HG03108 (cell line): ENCODE data around the gene TADA2B.

Experiments
- ATAC-seq: cut with Tn5 transposase; IDR thresholded peaks from one replicate; pipeline ENCODE4 v1.9.1; 2021; ENCODE audit warnings: moderate library complexity; ENCODE audit not compliant: unreplicated experiment

Gene TADA2B

DNA sequence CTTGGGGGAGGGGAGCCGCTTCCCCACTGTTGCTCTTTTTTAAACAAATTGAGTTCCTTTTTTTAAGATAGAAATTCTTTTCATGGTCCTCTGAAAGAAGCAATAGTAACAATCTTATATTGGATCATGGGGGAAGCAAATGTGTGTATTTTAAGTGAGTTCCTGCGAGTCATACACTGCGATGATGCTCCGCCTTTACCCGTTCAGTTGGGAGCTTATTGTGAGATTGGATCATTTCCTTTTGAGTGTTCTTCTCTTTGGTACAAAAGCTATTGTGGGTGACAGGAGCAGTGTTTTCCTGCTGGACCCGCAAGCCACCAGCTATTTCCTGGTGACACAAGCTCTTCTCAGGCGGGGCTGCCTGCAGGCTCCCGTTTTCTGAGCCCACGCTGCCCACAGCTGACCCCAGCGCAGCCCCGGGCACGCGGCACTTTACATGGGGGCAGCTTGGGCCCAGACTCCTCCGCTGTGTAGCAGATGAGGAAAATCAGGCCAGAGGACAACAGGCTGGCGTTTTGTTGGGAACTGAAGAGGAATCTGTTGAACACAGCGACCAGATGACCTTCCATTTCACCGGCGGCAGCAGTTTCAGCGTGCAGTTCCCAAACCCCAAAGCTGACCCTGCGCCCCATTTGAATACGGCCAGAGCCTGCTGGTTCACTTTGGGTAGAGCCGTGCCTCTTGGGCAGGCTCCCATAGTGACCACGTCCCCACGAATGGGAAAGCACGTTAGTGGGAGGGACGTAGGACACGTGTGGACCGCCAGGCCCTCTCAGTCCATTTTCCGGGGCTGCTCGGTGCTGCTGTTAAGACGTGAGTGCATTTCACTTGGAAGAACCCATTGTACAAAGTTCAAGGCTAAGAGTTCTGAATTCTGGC is 12.2 kb downstream of the TADA2B start:
- no peak for ATAC-seq

DNA sequence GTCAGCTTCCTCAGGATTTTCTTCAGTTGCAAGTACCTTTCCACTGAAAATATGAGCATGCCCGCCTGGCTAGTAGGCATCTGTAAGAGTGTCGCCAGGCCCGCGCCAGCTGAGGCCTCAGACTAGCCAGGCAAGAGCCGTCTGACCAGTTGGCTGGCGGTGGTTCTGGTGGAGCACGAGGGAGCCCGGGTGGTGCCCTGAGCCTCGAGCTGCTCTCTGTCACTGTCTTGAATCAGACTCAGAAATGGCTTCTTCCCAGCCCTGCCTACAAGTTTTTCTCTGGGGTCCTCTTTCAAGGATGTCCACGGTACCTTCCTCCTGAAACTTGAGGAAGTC is 12.8 kb downstream of the TADA2B start:
- ATAC-seq: no peak

DNA sequence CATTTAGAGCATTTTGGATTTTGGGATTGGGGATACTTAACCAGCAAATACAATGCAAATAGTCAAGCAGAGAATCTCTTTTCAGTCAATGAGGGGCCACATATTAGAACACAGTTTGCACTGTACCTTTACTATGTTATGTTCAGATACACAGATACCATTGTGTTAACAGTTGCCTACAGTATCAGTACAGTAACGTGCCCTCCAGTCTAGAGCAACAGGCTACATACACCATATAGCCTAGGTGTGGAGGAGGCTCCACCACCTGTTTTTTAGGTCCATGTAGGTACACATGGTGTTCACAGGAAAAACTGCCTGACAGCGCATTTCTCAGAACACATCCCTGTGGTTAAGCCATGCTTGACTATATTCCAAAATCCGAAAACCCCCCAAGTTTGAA is 15.6 kb downstream of the TADA2B start:
- no peak for ATAC-seq

DNA sequence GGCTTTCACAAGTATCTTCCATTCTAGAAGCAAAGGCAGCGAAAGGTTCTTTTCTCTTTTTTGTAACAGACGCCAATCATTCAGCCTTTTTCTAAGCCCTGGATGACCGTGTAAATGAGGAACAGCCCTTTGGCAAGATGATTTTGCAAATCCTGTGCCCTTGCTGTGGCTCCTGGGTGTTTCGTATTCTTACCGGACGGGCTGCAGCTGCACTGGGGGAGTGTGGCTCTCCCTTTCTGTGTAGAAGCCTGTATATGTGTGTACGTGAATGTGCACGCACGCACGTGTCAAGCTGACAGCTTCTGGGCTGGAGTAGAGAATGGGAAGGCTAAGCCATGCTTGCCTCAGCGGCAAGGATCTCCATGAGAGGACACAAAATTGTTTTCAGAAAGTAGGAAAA is 16.5 kb downstream of the TADA2B start:
- ATAC-seq: no peak

DNA sequence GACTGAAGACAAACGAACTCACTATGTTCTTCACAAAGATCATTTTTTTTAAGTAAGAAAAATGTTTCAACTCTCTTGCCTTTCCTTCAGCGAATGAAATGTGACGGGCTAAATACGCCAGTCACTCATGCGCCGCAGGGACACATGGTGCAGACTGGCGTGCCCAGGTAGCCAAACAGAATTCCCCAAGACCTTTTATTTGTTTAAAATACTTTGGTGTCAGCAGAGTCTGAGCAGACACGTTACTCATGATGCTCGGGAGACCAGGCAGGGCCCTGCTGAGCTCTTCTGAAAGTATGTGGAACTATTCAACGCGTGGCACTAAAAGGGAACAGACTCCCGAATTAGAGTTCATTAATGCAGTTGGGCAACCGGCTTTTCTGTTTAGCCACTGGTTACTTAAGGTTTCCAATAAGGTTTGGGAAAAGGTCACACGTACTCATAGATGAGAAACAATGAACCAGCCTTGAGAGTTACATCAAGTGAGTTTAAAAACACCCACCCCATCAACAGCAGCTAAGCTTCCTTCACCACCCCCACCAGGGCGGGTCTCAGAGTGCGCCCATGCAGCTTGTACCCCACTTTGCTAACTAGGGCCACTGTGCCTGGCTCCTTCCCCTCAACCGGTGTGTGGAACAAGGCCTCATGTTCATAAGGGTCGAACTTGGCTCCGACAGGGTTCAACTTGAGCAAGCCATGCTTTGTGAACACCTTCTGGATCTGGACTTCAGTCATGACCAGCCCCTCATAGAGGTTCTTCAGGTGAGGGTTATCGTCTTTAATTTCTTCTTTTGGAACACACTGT is 17.4 kb downstream of the TADA2B start:
- no peak for ATAC-seq

DNA sequence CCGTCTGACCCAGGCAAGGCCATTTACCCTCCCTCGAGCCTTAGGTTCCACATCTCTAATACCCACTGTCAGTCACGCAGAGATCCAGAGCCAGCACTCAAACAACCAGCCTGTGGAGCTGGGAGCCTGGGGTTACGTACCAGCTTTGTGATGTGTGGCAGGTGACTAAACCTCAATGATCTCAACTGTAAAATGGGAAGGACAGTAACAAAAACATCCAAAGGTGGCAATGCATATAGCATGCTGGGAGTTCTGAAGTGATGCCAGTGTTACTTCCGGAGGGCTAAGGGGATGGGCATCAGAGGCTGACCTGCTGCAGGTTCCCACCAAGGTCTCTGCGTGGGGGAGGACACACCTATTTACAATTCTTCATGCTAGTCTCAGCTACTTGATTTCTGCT is 18.6 kb downstream of the TADA2B start:
- no peak for ATAC-seq

DNA sequence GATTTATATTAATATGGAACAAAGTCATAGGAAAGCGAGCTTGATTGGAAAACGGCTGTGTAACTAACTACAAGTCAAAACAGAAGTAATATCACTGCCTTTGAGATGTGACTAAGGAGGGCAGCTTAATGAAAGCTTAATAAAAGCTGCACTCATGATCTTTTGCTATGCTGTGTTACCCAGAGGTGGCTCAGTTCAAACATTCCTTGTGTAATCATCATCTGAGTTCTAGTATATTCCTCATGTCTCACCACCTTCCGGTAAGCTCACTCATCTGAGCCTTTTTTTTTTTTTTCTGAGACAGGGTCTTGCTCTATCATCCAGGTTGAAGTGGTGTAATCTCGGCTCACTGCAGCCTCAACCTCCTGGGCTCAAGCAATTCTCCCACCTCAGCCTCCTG is 19.6 kb downstream of the TADA2B start:
- ATAC-seq: no peak

DNA sequence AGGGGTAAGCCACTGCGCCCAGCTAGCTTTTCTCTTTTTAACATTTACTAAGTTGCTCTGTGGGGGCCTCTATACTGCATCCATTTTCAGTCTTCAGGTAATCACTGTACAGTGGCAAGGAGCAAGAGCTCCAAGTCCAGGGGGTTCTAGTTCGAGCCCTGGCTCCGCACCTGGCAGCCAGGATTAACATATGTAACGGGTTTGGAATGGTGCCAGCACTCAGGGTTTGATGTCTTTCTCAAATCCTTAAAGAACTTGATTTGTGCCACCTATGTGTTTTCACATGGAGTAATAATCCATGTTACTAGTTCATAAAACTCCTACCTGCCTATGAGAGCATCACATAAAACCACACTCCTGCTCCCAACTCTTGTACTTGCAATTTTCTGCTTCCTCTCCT is 20.2 kb downstream of the TADA2B start:
- ATAC-seq: no peak

DNA sequence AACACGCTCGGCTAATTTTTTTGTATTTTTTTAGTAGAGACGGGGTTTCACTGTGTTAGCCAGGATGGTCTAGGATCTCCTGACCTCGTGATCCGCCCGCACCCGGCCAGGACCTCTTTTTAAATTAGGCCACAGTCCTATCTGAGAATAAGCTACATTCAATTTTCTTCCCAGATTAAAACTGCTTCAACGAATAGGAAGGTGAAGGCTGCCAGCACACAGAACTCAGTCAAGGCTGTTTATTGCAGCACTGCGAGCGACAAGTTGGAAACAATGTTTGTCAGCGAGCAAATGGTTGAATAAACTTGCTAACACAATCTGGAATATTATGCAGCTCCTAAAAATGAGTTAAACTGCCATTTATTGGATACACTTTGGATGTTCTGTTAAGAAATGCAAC is 22.8 kb downstream of the TADA2B start:
- ATAC-seq: no peak

DNA sequence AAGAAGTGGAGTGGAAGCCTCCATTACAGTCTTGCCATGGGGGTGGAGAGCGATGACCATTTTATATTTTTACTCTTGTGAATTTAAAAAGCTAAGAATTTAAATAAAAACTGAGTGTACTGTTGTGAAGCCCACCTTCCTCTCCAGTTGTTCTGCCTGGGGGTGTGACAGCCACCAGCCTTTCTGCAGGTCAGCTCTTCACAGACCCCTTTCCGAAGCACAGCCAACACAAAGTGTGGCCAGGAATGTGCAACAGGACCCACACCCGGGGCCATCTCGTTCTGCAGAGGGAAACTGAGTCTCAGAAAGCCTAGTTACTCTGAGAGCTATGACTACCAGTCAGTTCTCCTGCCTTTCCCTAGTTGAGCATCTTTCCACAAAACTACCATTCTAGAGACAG is 23.3 kb downstream of the TADA2B start:
- no peak for ATAC-seq

DNA sequence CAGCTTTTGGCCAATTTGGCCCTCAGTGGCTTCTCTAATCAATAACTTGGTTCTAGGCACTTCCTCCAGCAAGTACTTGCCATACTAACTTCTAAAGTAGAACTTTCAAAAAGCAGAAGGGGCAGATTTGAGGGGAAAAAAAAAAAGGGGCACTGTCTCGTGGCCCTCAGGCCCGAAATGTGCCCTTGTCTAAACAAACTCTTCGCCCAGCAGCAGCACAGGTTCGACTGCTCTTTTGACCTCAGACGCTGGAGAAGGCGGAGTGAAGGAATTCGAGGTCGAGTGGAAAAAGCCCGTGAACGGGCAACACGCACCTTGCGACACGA is 23.9 kb downstream of the TADA2B start:
- ATAC-seq: no peak

DNA sequence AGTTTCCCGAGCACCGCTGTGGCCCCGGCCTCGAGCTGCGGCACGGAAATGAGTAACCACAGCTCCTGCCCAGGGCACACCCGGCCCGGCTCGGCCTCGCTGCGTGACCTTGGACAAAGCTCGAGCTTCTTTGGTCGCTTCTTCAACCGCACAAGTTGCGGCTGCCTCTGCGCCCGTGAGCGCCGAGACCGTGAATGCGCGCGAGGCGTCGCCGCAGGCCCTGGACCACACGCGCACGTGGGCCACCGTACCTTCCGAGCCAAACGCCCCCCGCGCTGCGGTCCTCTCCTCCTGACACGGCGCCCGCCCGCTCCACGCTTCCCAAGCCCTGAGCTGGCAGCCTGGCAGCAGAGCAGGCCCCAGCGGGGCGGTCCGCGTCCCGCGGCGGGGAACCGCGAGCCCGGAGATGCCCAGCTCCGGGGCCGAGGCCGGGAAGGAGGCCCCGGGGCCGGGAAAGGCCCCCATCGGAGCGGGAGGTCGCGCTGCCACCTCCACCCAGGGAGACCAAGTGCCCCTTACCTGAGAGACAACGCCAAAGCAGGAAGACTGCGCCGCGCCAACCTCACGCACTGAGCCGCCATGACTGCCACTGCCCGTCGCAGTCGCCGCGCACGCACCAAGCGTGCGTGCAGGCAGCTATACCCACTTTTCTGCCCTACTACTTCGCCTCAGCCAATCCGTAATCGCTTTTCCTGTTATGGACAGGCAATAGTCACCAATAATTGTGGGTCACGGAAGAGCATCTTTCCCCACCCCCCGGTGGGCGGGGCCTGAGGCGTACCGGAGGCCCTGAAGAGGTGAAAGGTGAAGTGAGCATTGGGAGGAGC is 24.5 kb downstream of the TADA2B start, which contains the start of gene GRPEL1:
Gene GRPEL1, minus strand, starts transcription at position 613 of the 827 bp plus-strand sequence. Its CDS starts 32 bp downstream, at position 581.
- ATAC-seq: peak; percentile 88

DNA sequence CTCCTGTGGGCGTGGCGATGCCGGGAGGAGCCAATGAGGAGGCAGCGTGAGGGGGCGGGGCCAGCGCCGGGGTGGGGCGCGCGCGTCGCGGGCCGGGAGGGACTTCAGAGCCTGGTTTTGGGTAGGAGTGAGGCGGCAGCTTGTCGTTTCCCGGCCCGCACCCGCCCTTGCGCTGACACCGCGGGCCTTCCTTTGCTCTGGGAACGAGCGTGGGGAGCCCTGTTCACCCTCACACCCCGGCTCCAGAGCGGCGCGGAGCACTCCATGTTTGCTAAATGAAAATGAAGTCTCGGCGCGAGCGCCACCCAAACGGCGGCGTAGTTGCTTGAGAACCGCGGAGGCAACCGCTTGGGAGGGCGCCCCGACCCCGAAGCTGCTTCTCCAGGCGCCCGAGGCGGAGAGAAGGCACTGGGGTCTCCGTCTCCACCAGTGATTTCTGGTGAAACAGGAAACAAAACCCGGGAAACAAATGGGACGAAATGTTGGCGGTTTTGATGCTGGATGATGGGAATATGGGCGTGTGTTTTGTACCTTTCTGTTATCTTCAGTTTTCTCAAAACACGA is 25.2 kb downstream of the TADA2B start:
- peak; percentile 4 for ATAC-seq

DNA sequence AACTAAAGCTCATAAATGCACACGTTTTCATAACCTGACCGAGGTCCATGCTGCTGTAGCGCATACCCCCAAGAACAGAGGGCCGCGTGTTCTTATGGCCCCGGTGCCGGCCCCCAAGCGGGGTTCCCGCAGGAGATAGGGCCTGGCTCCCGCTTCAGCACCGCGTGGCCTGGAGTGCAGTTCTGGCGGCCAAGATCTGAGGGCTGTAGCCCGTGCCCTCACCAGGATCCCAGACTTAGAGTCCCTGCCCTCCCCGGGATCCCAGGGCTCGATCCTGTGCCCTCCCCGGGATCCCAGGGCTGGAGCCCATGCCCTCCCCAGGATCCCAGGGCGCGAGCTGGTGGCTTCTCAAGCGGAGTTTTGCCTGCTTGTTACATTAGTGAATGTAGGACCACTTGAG is 25.7 kb downstream of the TADA2B start:
- ATAC-seq: no peak

DNA sequence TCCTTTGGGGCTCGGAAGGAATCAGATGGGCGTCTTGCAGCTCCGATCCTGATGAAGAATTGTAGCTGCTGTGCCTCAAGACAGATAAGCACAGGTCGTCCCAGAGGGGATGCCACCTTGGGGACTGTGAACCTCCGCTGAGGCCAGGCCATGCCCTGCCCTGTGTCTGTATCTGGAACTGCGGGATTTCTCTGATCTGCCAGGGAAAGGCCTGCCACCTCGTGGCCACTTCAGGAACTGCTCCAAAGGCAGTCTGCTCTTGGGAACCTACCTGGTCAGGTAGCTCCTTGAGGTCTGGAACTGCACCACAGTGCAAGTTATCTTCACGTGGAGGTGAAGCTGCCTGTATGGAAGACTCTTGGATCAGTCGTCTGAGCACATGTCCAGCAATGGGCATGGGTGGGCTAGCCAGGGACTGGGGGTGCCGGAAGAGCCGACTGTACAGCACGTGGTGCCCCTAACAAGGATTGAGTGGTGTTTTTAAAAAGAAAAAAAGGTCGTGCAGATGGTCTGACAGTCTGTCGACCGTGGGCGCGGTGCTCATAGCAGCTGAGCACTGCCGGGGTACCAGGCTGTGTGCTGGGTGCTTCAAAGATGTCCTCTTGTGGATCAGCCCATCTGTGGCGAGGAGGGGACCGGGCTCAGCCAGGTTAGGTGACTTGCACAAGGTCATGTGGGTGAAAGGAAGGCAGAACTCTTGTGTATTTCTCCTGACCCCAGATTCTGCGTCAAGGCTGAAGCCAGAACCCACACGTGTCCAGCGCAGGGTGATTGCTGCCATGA is 27.7 kb downstream of the TADA2B start:
- ATAC-seq: peak; percentile 33

DNA sequence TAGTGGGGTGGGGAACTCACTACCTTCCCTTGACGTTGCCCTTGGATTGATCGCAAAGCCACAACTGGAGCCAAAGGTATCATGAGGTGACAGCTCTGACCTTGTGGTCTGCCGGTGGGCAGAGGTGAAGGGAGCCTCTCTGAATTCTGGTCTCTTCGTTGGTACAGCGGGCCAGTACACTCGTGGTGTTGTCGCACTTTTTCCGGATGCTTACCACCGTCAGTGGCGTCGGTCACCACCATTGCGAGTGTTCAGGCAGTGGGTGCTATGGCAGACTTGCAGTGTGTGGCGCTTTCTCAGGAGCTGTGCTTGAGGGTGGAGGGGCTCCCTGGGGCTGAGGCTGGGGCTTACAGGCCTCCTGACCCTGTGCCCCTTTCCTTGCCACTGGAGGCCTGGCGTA is 29.9 kb downstream of the TADA2B start:
- no peak for ATAC-seq

DNA sequence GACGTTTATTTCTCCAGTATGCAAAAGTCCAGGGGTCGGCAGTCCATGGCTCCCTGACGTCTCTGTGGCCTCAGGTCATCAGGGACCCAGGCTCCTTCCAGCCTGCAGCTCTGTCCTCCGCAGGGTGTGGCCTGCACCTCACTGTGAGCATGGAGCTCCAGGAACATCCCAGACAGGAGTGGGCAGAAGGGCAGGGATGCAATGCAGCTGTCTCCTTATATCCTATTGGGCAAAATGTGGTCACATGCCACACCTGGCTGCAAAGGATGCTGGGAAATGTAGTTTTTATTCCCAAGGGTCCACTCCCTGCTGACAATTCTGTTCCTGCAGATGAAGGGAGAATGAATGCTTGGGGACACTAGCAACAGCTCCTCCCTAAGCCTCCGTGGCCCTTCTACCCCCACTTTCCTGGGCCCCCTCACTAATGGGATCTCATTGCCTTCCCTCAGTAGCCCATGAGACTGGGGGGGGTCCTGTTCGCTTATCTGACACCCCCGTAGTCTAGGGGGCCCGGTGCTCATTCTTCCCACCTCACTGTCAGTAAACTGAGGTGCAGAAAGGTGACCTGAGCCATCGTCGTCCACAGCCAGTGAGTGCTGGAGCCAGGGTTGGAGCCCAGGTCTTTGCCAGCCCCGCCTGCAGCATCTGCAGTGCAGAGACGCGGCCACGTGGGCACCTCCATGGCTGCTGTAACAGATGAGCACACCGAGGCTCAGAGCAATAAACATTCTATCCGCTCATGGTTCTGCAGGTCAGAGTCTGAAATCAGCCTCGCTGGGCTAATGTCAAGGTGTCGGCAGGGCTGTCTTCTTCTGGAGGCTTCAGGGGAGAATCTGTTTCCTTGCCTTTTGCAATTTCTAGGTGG is 30.6 kb downstream of the TADA2B start:
- no peak for ATAC-seq

DNA sequence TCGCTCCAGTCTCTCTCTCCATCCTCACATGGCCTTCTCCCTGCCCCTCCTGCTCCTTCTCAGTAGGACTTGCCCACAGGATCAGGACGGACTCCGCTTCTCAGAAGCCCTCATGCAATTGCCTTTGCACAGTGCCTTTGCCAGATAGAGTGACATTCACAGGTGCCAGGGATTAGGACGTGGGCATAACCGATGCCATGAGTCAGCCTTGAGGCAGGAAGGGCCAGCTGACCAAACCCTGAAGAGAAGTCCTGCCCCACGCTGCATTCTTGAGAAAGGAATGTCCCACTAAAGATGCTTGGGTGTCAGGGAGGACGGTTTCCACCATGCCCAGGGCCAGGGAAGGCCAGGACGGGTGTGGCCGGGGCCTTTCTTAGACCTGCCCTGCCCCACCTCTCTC is 31.3 kb downstream of the TADA2B start:
- no peak for ATAC-seq

DNA sequence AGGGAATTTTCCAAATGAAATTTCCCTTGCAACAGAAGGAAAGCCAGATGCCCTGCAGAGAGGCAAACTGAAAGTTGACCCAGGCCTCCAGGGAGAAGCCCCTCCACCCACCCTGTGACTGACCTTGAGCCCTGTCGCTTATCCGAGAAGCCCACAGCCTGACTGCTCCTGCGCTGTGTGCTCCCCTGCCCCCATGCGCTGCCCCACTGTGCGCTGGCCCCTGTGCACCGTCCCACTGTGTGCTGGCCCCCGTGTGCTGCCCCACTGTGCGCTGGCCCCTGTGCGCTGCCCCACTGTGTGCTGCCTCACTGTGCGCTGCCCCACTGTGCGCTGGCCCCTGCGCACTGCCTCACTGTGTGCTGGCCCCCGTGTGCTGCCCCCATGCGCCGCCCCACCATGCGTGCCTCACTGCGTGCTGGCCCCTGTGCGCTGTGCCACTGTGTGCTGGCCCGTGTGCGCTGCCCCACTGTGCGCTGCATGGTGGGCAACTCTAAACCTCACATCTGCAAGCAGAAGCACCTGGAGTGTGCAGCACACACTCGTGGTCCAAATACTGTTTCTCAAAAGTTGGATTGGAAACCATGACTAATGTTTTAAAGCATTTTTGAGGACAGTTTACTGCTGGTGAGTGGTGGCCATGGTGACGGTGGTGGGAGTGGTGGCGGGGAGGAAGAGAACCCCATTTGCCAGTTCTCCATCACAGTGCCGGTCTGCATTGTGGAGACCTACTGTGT is 33.0 kb downstream of the TADA2B start:
- ATAC-seq: no peak
